K562 (cell line): Measurements from ENCODE around the gene ADAM8. TPM values are rescaled to one million over a fixed set of nuclear protein-coding genes. Genes with fewer than 3 reads are reported as not detected.
A peak's percentile ranks its signal among the peaks of the same experiment; 100 is the strongest.

Source experiments
- ATAC-seq: fragments of 200-7000 bp; cut with Tn5 transposase; 3 replicates; pipeline ENCODE4 v1.9.1; 2020; ENCODE audit warnings: moderate library complexity
- BruUV-seq: library from RNA; stranded (reverse); fragments of 400-500 nt; replicated peaks from 2 replicates; lab custom pipeline; 2021; lab: Mats Ljungman, UMichigan
- CTCF ChIA-PET: fragments of 300-600 bp; formaldehyde crosslinking; extraction: SDS; loops from one replicate; lab custom pipeline; 2021; ENCODE audit warnings: low intra/inter-chr PET ratio; lab: Yijun Ruan, JAX
- POLR2A ChIA-PET: fragments of 300-600, 350-650 bp; sonication (Branson Sonifier 250); formaldehyde crosslinking; extraction: SDS; loops from one replicate; lab custom pipeline; 2021; ENCODE audit warnings: antibody characterized with exemption, inconsistent platforms; lab: Yijun Ruan, JAX
- DNase-seq, 4 experiments: peaks; one replicate each; pipeline versions ENCODE4 v3.0.0 to v3.0.0-alpha.2; 2011 to 2018; ENCODE audit warnings: low spot score in 3 of 4, mixed read lengths in 3 of 4; ENCODE audit errors: extremely low read depth in 1 of 4
- FAIRE-seq: peaks from 2 replicates; lab custom pipeline; 2011; peaks lifted over from hg19 to GRCh38; lab: Jason Lieb, UNC
- H2AFZ ChIP-seq: 2 replicates; pipeline ENCODE4 v1.6.0; 2011; ENCODE audit warnings: low read depth, low read length, control low read depth, inconsistent platforms
- H3K27ac ChIP-seq: fragments of 200-600 bp; 3 replicates; pipeline ENCODE4 v1.8.0; 2011; ENCODE audit warnings: low read depth, mild to moderate bottlenecking, control low read depth, inconsistent platforms, low read length, moderate library complexity, mixed read lengths; ENCODE audit errors: extremely low read depth
- H3K27me3 ChIP-seq, 2 experiments: fragments of 300-600 bp in 1 of 2; 2 replicates in 1 of 2; 3 replicates in 1 of 2; pipeline versions ENCODE4 v1.6.0 to v1.8.0; 2011; ENCODE audit warnings: inconsistent platforms in 2 of 2, low read length in 2 of 2, mild to moderate bottlenecking in 1 of 2, mixed read lengths in 1 of 2, moderate library complexity in 1 of 2; ENCODE audit not compliant: control insufficient read depth in 2 of 2, insufficient read depth in 2 of 2
- H3K36me3 ChIP-seq: fragments of 300-600 bp; 3 replicates; pipeline ENCODE4 v1.8.0; 2011; ENCODE audit warnings: mild to moderate bottlenecking, low read length, inconsistent platforms; ENCODE audit not compliant: control insufficient read depth, insufficient read depth
- H3K4me1 ChIP-seq, 2 experiments: fragments of 200-600 bp in 1 of 2; replicated peaks in 1 of 2; 2 replicates in 1 of 2; 3 replicates in 1 of 2; pipeline versions ENCODE4 v1.5.1 to v1.8.0; 2011; ENCODE audit warnings: inconsistent platforms in 2 of 2, low read length in 2 of 2, mild to moderate bottlenecking in 1 of 2, mixed read lengths in 1 of 2, moderate library complexity in 1 of 2; ENCODE audit not compliant: control insufficient read depth in 2 of 2, insufficient read depth in 2 of 2
- H3K4me2 ChIP-seq: 2 replicates; pipeline ENCODE4 v1.6.1; 2011; ENCODE audit warnings: low read length, control low read depth, inconsistent platforms, mixed read lengths; ENCODE audit not compliant: insufficient read depth
- H3K4me3 ChIP-seq: fragments of 200-600 bp; sonication (generic), shearing (Covaris generic); 2 replicates; pipeline ENCODE4 v1.5.1; 2016; ENCODE audit warnings: control low read depth, inconsistent platforms
- H3K79me2 ChIP-seq: fragments of 200-600 bp; 3 replicates; pipeline ENCODE4 v1.8.0; 2011; ENCODE audit warnings: low read length, inconsistent platforms; ENCODE audit not compliant: control insufficient read depth, insufficient read depth
- H3K9ac ChIP-seq, 2 experiments: 2 replicates each; pipeline versions ENCODE4 v1.6.0 to v1.6.1; 2011; ENCODE audit warnings: low read depth in 2 of 2, low read length in 2 of 2, control low read depth in 1 of 2, inconsistent platforms in 1 of 2, mild to moderate bottlenecking in 1 of 2, mixed read lengths in 1 of 2; ENCODE audit not compliant: insufficient read depth in 1 of 2
- H3K9me1 ChIP-seq: one replicate; pipeline ENCODE4 v1.6.0; 2011; ENCODE audit warnings: inconsistent platforms, mild to moderate bottlenecking, low read length, moderate library complexity; ENCODE audit not compliant: control insufficient read depth, insufficient read depth
- H3K9me3 ChIP-seq: replicated peaks from 2 replicates; pipeline ENCODE4 v1.5.1; 2011; ENCODE audit warnings: low read depth, low read length, inconsistent platforms; ENCODE audit not compliant: control insufficient read depth, insufficient read depth
- H4K20me1 ChIP-seq: replicated peaks from 2 replicates; pipeline ENCODE4 v1.6.1; 2011; ENCODE audit warnings: low read length, inconsistent platforms, mixed read lengths; ENCODE audit not compliant: control insufficient read depth, insufficient read depth
- ATF7 ChIP-seq: fragments of 450-650 bp; IDR thresholded peaks from 2 replicates; pipeline ENCODE4 v1.7.1; 2014; ENCODE audit warnings: mild to moderate bottlenecking, moderate library complexity
- FOXP4 ChIP-seq: sonication (generic); formaldehyde crosslinking; IDR thresholded peaks from 2 replicates; pipeline ENCODE4 v1.8.0; 2022; ENCODE audit warnings: mild to moderate bottlenecking, missing genetic modification reagents, borderline replicate concordance
- MCM7 ChIP-seq, 2 experiments: fragments of 450-650 bp; IDR thresholded peaks; 2 replicates each; pipeline ENCODE4 v1.6.1; 2016 to 2018
- SIRT6 ChIP-seq: IDR thresholded peaks from one replicate; pipeline ENCODE4 v1.6.1; 2012; ENCODE audit warnings: low read depth, mild to moderate bottlenecking, control low read depth, inconsistent platforms, low read length, moderate library complexity
- THAP7 ChIP-seq: fragments of 250-450 bp; sonication (Bioruptor Pico); IDR thresholded peaks from 2 replicates; pipeline ENCODE4 v1.5.0; 2021
- ZBTB40 ChIP-seq, 2 experiments: fragments of 450-650 bp in 1 of 2; sonication (generic) in 1 of 2; formaldehyde crosslinking in 1 of 2; IDR thresholded peaks; 2 replicates each; pipeline versions ENCODE4 v1.7.1 to v1.9.0; 2016 to 2022; ENCODE audit warnings: inconsistent platforms in 1 of 2, mild to moderate bottlenecking in 1 of 2, missing genetic modification reagents in 1 of 2
- ZNF695 ChIP-seq: fragments of 450-650 bp; formaldehyde crosslinking; IDR thresholded peaks from 2 replicates; pipeline ENCODE4 v1.4.0; 2020; ENCODE audit warnings: mild to moderate bottlenecking, moderate library complexity
- WGBS: fragments of 100-300 bp; shearing (Covaris generic); methylation state at CpG from one replicate; pipeline ENCODE4 v1.1.6; 2016; ENCODE audit warnings: low coverage, mixed read lengths; ENCODE audit not compliant: insufficient coverage; ENCODE audit errors: missing lambda C conversion rate; 5-methylcytosine and 5-hydroxymethylcytosine counted together
- in situ Hi-C: fragments of 300-500 bp; cut with MboI; formaldehyde crosslinking; loops from 4 replicates; pipeline ENCODE4 v1.15.0; 2018; ENCODE audit warnings: inconsistent platforms, mixed read lengths
- intact Hi-C: fragments of 100-400 bp; cut with micrococcal nuclease; formaldehyde crosslinking; loops from 2 replicates; pipeline ENCODE4 v1.14.2; 2022
- polyA plus RNA-seq, 8 experiments: library from polyadenylated mRNA; depleted of rRNA in 4 of 8; stranded (reverse) in 5 of 8; unstranded in 3 of 8; fragments of >200 nt; fragmentation: Nextera tagmentation in 2 of 8; fragmentation: Illumina TruSeq in 1 of 8; extraction: Ambion mirVana in 2 of 8; extraction: Trizol in 1 of 8; gene quantifications; 2 replicates each; pipeline versions ENCODE4 v1.2.1 to v1.2.3, GENCODE V29; 2011 to 2014; ENCODE audit warnings: inconsistent platforms in 1 of 8, missing spikeins in 1 of 8
- total RNA-seq, 7 experiments: library from RNA; depleted of rRNA in 6 of 7; stranded (reverse); fragments of >200 nt in 6 of 7; fragmentation: Illumina TruSeq in 2 of 7; extraction: Trizol in 2 of 7; gene quantifications; 2 replicates each; pipeline versions ENCODE4 v1.2.1 to v1.2.3, GENCODE V29; 2011 to 2021; ENCODE audit warnings: low replicate concordance in 1 of 7

Gene ADAM8
- total and polyA plus RNA-seq, 9 of the 15 experiments (the other 6 are each of a cell fraction or from before 2014, with no cell fraction given): 0.07 to 7.0 (median 1.1) TPM

- Histone ChIP-seq H3K4me1 (peaks cover 0 to 60% of the 10 kb centered on the region in 2 experiments; a peak in 2 of 5 replicates), H2AFZ (no peak overlapping the region), H3K9me1 (no peaks in the 10 kb centered on the region), H3K79me2 (no peaks in the 10 kb centered on the region), H3K4me3 (no peak overlapping the region), H3K9ac (no peak overlapping the region), H3K27me3 (peaks cover 5 to 54% of the 10 kb centered on the region in 2 experiments), H3K36me3 (no peaks in the 10 kb centered on the region), H4K20me1 (no peaks in the 10 kb centered on the region), H3K27ac (no peak overlapping the region), H3K4me2 (no peak overlapping the region), H3K9me3 (no peaks in the 10 kb centered on the region)
- WGBS: 6% methylated on average over 22 of the region's 28 CpGs
- ATAC-seq (no peak), FAIRE-seq (no peak), DNase-seq (peak in 1 of 4 experiments; percentile 23)
- intact Hi-C loops: no loop called here
- no TSS peak for BruUV-seq
- CTCF ChIA-PET: interaction anchor here (0.6 kb wide), 1 partner anchor 22 kb away, joined by 3 read pairs; no protein-coding TSS in a partner anchor
- POLR2A ChIA-PET: interaction anchor here (0.6 to 1.0 kb wide), 3 partner anchors 13 to 54 kb away, joined by 3 to 4 read pairs (median 3); no protein-coding TSS in a partner anchor
- in situ Hi-C loops: no loop called here
- TF ChIP-seq THAP7 (CRISPR knock-in tag): no peak
- TF ChIP-seq SIRT6: no peak
- TF ChIP-seq ZBTB40 (IDR thresholded peaks at IDR 0.05): no peak
- TF ChIP-seq ZBTB40 (CRISPR knock-in tag; IDR thresholded peaks at IDR 0.05): no peak
- no peak for TF ChIP-seq ATF7
- no peak for TF ChIP-seq ZNF695
- TF ChIP-seq MCM7 (IDR thresholded peaks at IDR 0.05): no peak
- TF ChIP-seq FOXP4 (CRISPR knock-in tag): no peak
These were observed 61.9 kb downstream of the ADAM8 start for GRCh38 chr10:133214468-133215410.
